ENCODE data around the gene TCF12.

GRCh38 chr15:56886932-56887781, 31.3 kb upstream of the TCF12 start:
- TF ChIP-seq CTCF (IDR thresholded peaks at IDR 0.05; ENCODE audit: extremely low read depth in 1 of 2, insufficient read depth in 1 of 2, low read depth in 1 of 2, low read length in 2 of 2) (peak in 1 of 2 donors; percentile 4), POLR2A (IDR thresholded peaks at IDR 0.05; ENCODE audit: low read depth, low read length) (peak; percentile 81), MYC (IDR thresholded peaks at IDR 0.05; ENCODE audit: low read depth, low read length) (peak; percentile 17), MAX (IDR thresholded peaks at IDR 0.05; ENCODE audit: insufficient read depth, insufficient read length) (no peak), EZH2 (IDR thresholded peaks at IDR 0.05; ENCODE audit: borderline replicate concordance, low read depth, low read length, severe bottlenecking) (no peak), JUN (IDR thresholded peaks at IDR 0.05; ENCODE audit: borderline replicate concordance, insufficient read depth, insufficient read length, low read depth) (no peak)
